Left ventricle myocardium superior (tissue), 1 donor: ENCODE results near the gene SCEL. TPM values are rescaled to one million over a fixed set of nuclear protein-coding genes. Genes with fewer than 3 reads are reported as not detected.
"Not testable (repeated sequence)": the region's sequence is repeated elsewhere in the genome, so short reads cannot be mapped to it uniquely, and the experiment has no call there.

Experiments used
- ATAC-seq: fragments of 200-7000 bp; cut with Tn5 transposase; one replicate; pipeline ENCODE4 v1.9.1; 2020; ENCODE audit warnings: mild to moderate bottlenecking, moderate library complexity
- DNase-seq: peaks from one replicate; pipeline ENCODE4 v3.0.0-alpha.2; 2020
- intact Hi-C: fragments of 100-400 bp; cut with micrococcal nuclease; formaldehyde crosslinking; loops from one replicate; pipeline ENCODE4 v1.11.0; 2022
- long read RNA-seq: library from polyadenylated mRNA; unstranded; transcript quantifications from one replicate; pipeline ENCODE4 v2.0.0, GENCODE V29; 2021
- total RNA-seq: library from RNA; stranded (reverse); fragmentation: NEBNext Ultra II Directional; extraction: Animal tissue kit (Norgen Biotek cat#: 25700); gene quantifications from one replicate; pipeline ENCODE4 v1.2.1, GENCODE V29; 2021
- donor health status: DM: no; HTN: yes; CAD: no; lungs with severe emphysema.

Gene SCEL
- total RNA-seq = not detected
- long read RNA-seq = 0 reads

- intact Hi-C loops = no loop called here
- DNase-seq (no peak), ATAC-seq (no peak)
Measured at GRCh38 chr13:77535448-77535847, at the start of gene SCEL. Gene SCEL (plus strand): TSS chr13:77535706. CDS start chr13:77555876, 20,170 bp downstream.

- DNase-seq (no peak), ATAC-seq (no peak)
- intact Hi-C loops = no loop called here
Measured at GRCh38 chr13:77489566-77490337, 45.8 kb upstream of the SCEL start.

GRCh38 chr13:77492982-77493381 is 42.5 kb upstream of the SCEL start:
- intact Hi-C loops = no loop called here
- no peak for ATAC-seq
- no peak for DNase-seq

- DNase-seq (no peak), ATAC-seq (no peak)
- intact Hi-C loops = no loop called here
Measured at GRCh38 chr13:77494226-77494625, 41.3 kb upstream of the SCEL start.

GRCh38 chr13:77497350-77497749 is 38.2 kb upstream of the SCEL start:
- no peak for DNase-seq
- intact Hi-C loops = no loop called here
- no peak for ATAC-seq

GRCh38 chr13:77497835-77498234 is 37.7 kb upstream of the SCEL start:
- ATAC-seq (no peak), DNase-seq (no peak)
- intact Hi-C loops = no loop called here

- no peak for DNase-seq
- ATAC-seq = no peak
- intact Hi-C loops = no loop called here
Measured at GRCh38 chr13:77502104-77502720, 33.3 kb upstream of the SCEL start.

- ATAC-seq (no peak), DNase-seq (no peak)
- intact Hi-C loops = no loop called here
Measured at GRCh38 chr13:77503398-77503797, 32.1 kb upstream of the SCEL start.

GRCh38 chr13:77506874-77507273 is 28.6 kb upstream of the SCEL start:
- DNase-seq = no peak
- no peak for ATAC-seq
- intact Hi-C loops = no loop called here

- ATAC-seq (no peak), DNase-seq (no peak)
- intact Hi-C loops = no loop called here
Measured at GRCh38 chr13:77507931-77508776, 27.4 kb upstream of the SCEL start.

GRCh38 chr13:77508959-77509620 is 26.4 kb upstream of the SCEL start:
- no peak for ATAC-seq

GRCh38 chr13:77510156-77510555 is 25.4 kb upstream of the SCEL start:
- ATAC-seq (no peak), DNase-seq (no peak)
- intact Hi-C loops = no loop called here

More at GRCh38 chr13:77508959-77509620, 26.4 kb upstream of the SCEL start:
- intact Hi-C loops = no loop called here
- no peak for DNase-seq

GRCh38 chr13:77511552-77511951 is 24.0 kb upstream of the SCEL start:
- intact Hi-C loops = no loop called here

GRCh38 chr13:77513719-77514335 is 21.7 kb upstream of the SCEL start:
- no peak for ATAC-seq
- intact Hi-C loops = no loop called here
- DNase-seq = no peak

More at GRCh38 chr13:77511552-77511951, 24.0 kb upstream of the SCEL start:
- no peak for ATAC-seq
- DNase-seq = no peak

- ATAC-seq (no peak), DNase-seq (no peak)
- intact Hi-C loops = no loop called here
Measured at GRCh38 chr13:77514336-77514726, 21.2 kb upstream of the SCEL start.

- no peak for DNase-seq
- intact Hi-C loops = no loop called here
- no peak for ATAC-seq
Measured at GRCh38 chr13:77515785-77516184, 19.7 kb upstream of the SCEL start.

- intact Hi-C loops = no loop called here
- DNase-seq = no peak
- ATAC-seq = no peak
Measured at GRCh38 chr13:77516342-77516789, 19.1 kb upstream of the SCEL start.

- ATAC-seq (no peak), DNase-seq (no peak)
- intact Hi-C loops = no loop called here
Measured at GRCh38 chr13:77518266-77518665, 17.2 kb upstream of the SCEL start.

GRCh38 chr13:77519396-77519795 is 16.1 kb upstream of the SCEL start:
- intact Hi-C loops, ATAC-seq, DNase-seq: not testable (repeated sequence)
